ENCODE data around the gene ZNF777.
"Not testable (repeated sequence)": the region's sequence is repeated elsewhere in the genome, so short reads cannot be mapped to it uniquely, and the experiment has no call there.

Gene ZNF777

GRCh38 chr7:149498811-149499210 is 37.9 kb upstream of the ZNF777 start:
- no peak for TF ChIP-seq CTCF (IDR thresholded peaks at IDR 0.05; ENCODE audit: control insufficient read depth, extremely low read depth, insufficient read depth)
- no peak for DNase-seq (ENCODE audit: low read depth)
- no peak overlapping the region for H3K4me3 ChIP-seq (ENCODE audit: low read depth, low read length)

DNA sequence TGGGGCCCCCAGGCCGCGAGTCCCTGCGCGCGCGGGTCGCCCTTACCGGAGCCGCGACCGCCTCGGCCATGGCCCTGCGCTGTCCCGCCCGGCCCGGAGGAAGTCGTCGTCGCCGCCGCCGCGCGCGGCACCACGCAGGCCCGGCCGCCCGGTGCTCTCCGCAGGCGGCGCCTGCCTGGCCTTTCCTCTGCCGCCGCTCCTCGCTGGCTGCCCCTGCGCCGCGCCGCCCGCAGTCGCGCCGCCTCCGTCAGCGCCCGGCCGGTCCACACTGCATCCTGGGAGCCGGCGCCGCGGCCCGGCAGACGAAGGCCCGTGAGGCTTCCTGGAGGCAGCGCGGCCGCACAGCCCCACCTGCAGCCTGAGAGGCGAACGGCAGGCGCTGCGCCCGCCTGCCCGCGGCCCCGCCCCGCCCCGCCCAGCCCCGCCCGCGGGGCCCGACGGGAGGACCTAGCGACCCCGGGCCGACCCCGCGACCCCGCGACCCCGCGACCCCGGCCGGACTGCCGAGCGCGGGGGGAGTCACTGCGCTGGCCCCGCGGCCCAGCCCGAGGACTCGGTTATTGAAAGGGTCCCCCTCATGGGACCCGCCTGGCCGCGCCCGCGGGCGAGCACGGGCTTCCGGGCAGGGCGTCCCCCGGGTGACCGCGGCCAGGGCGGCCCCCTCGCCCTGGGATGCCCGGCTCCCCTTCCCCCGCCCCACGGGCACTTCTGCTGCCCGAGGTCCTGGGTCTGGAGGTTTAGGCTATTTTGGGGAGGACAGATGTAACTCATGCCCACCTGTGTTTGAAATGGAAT is 36.8 kb upstream of the ZNF777 start, which contains the start of gene ZNF746:
ZNF746 (minus strand) TSS at position 343 of the 795 bp plus-strand sequence; CDS start at position 70, 273 bp downstream.
- peak; percentile 42 for DNase-seq (ENCODE audit: low read depth)
- H3K4me3 ChIP-seq (ENCODE audit: low read depth, low read length), result peak within 1 kb of the TSS; percentile 88
- TF ChIP-seq CTCF (IDR thresholded peaks at IDR 0.05; ENCODE audit: control insufficient read depth, extremely low read depth, insufficient read depth), result peak; percentile 88

- TF ChIP-seq CTCF (IDR thresholded peaks at IDR 0.05; ENCODE audit: control insufficient read depth, extremely low read depth, insufficient read depth), result no peak
- DNase-seq (ENCODE audit: low read depth), result no peak
- H3K4me3 ChIP-seq (ENCODE audit: low read depth, low read length), result peak overlapping the region; percentile 88
These were observed 36.0 kb upstream of the ZNF777 start for GRCh38 chr7:149496642-149497391.

DNA sequence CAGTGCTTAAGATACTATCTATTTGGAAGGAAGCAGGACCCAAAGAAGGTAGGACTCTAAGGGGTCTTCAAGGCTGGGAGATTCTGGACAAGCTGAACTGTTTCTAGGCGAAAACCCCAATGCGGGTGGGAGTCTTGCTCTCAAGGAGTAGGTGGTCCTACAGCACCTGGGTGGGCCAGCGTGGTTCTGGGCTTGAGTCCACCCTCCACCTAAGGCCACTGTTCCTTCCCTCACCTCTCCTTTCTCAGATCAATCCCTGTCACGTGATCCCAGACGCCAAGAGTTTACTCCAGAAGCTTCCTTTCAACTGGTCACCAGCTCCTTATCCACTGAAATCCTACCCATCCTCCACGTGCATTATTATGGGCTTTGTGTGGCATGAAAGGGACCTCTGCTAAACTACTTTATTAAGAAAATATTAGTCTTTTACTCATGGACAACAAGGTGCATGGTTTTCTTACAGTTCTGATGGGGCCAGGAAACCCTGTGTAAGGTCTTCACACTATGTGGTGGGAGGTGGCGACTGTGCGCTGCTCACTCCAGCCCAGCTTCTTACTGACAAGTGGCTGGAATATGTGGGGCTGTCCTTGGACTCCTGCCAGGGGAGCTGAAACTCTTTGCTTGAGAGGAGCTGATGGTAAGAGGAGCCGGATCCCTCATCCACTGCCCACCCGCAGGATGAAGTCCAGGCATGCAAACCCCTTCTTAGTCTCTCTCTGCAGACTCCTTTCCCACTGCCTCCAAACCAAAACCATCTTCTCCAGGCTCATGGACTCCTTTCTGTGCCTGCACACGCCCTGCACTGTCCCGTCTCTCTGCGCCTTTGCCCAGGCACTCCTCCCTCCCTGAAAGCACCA is 35.2 kb upstream of the ZNF777 start:
- DNase-seq (ENCODE audit: low read depth), result no peak
- TF ChIP-seq CTCF (IDR thresholded peaks at IDR 0.05; ENCODE audit: control insufficient read depth, extremely low read depth, insufficient read depth), result no peak
- H3K4me3 ChIP-seq (ENCODE audit: low read depth, low read length), result peak overlapping the region; percentile 88

DNA sequence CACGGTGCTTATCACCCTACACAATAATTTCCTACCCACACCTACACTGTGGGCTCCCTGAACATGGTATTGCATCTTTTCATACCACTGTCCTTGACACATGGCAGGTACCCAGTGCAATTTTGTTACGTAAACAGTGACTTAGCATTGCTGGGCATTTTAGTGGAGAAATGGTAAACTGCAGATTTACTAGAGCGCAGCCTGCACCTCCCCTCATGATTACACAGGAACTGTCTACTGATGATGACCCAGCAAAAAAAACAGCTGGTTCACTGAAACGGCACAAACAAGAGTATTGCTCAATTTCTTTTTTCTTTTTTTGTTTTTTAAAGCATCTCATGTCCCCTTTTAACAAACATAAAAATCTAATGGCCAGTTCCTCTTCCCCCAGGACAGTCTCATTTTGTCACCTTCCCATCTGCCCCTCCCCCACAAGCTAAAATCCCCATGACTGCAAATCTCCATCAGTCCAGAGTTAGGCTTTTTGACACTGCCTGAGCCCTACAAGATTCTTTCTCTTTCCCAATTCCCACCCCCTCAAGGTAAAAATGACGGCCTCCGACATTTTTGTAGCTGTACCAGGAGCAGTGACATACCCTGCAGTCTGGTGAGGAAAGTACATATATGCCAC is 34.0 kb upstream of the ZNF777 start:
- no peak for DNase-seq (ENCODE audit: low read depth)
- no peak overlapping the region for H3K4me3 ChIP-seq (ENCODE audit: low read depth, low read length)
- no peak for TF ChIP-seq CTCF (IDR thresholded peaks at IDR 0.05; ENCODE audit: control insufficient read depth, extremely low read depth, insufficient read depth)

DNA sequence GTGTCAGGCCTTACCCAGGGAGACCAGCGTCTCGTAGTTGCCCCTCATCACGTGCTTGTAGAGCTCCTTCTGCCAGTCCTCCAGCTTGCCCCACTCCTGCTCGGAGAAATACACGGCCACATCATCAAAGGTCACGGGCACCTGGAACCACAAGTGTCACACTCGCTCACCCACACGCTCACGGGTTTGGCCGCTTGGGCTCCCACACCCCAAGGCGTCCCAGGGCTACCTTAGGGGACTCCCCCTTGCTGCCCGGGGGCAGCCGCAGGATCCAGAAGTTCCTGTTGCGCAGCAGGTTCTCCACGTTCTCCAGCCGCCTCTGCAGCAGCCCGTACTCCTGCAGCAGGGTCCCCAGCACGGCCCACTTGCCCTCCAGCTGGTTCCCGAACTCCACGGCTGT is 33.1 kb upstream of the ZNF777 start:
- not testable (repeated sequence) for DNase-seq (ENCODE audit: low read depth); H3K4me3 ChIP-seq (ENCODE audit: low read depth, low read length)

Data from LNCaP clone FGC (cell line).